GM12878 (cell line): ENCODE results near the gene UBE2C. TPM values are rescaled to one million over a fixed set of nuclear protein-coding genes. Genes with fewer than 3 reads are reported as not detected.

Experiments used
- ATAC-seq: fragments of 200-7000 bp; cut with Tn5 transposase; 3 replicates; pipeline ENCODE4 v1.9.1; 2020; ENCODE audit warnings: mild to moderate bottlenecking, moderate library complexity
- BruUV-seq: library from RNA; stranded (reverse); fragments of 400-500 nt; replicated peaks from 2 replicates; lab custom pipeline; 2021; lab: Mats Ljungman, UMichigan
- CTCF ChIA-PET: fragments of 300-600 bp; sonication (Branson Sonifier 250); formaldehyde crosslinking; extraction: SDS; loops from one replicate; lab custom pipeline; 2021; ENCODE audit warnings: inconsistent platforms; lab: Yijun Ruan, JAX
- POLR2A ChIA-PET: fragments of 350-600 bp; formaldehyde crosslinking; extraction: SDS; loops from one replicate; lab custom pipeline; 2021; ENCODE audit warnings: inconsistent platforms; lab: Charles Lee
- RAD21 ChIA-PET: fragments of 300-600 bp; sonication (Branson Sonifier 250); formaldehyde crosslinking; loops from one replicate; lab custom pipeline; 2023; ENCODE audit warnings: antibody characterized with exemption; ENCODE audit not compliant: unreplicated experiment; lab: Charles Lee
- SMC1A ChIA-PET: fragments of 300-600 bp; sonication (Branson Sonifier 250); formaldehyde crosslinking; loops from one replicate; lab custom pipeline; 2023; ENCODE audit not compliant: unreplicated experiment, uncharacterized antibody; lab: Charles Lee
- DNase-seq: peaks from one replicate; pipeline ENCODE4 v3.0.0-alpha.2; 2011; ENCODE audit warnings: low read depth, low spot score
- FAIRE-seq: peaks from 3 replicates; lab custom pipeline; 2011; peaks lifted over from hg19 to GRCh38; lab: Jason Lieb, UNC
- H2AFZ ChIP-seq: 2 replicates; pipeline ENCODE4 v1.6.0; 2011; ENCODE audit warnings: low read depth, low read length, control low read depth; ENCODE audit not compliant: control insufficient read depth
- H3K27ac ChIP-seq: 2 replicates; pipeline ENCODE4 v1.5.1; 2011; ENCODE audit warnings: control low read depth; ENCODE audit not compliant: control insufficient read depth, insufficient read depth
- H3K27me3 ChIP-seq, 2 experiments: replicated peaks in 1 of 2; 2 replicates each; pipeline versions ENCODE4 v1.6.0 to v1.6.1; 2011; ENCODE audit warnings: low read length in 1 of 2; ENCODE audit not compliant: control insufficient read depth in 2 of 2, insufficient read depth in 2 of 2
- H3K36me3 ChIP-seq, 2 experiments: 2 replicates each; pipeline ENCODE4 v1.5.1; 2011; ENCODE audit warnings: low read length in 1 of 2; ENCODE audit not compliant: control insufficient read depth in 2 of 2, insufficient read depth in 2 of 2
- H3K4me1 ChIP-seq: 2 replicates; pipeline ENCODE4 v1.6.1; 2011; ENCODE audit warnings: mild to moderate bottlenecking, low read length, moderate library complexity, mixed read lengths; ENCODE audit not compliant: control insufficient read depth, insufficient read depth
- H3K4me2 ChIP-seq: 2 replicates; pipeline ENCODE4 v1.6.0; 2011; ENCODE audit warnings: control low read depth; ENCODE audit not compliant: control insufficient read depth, insufficient read depth
- H3K4me3 ChIP-seq: fragments of 200-600 bp; sonication (generic); 2 replicates; pipeline ENCODE4 v1.5.1; 2016
- H3K79me2 ChIP-seq: 2 replicates; pipeline ENCODE4 v1.6.0; 2011; ENCODE audit warnings: low read length; ENCODE audit not compliant: control insufficient read depth, insufficient read depth
- H3K9ac ChIP-seq: 2 replicates; pipeline ENCODE4 v1.8.0; 2011; ENCODE audit warnings: low read length, control low read depth, mixed read lengths; ENCODE audit not compliant: control insufficient read depth, insufficient read depth
- H3K9me3 ChIP-seq: replicated peaks from 3 replicates; pipeline ENCODE4 v1.5.1; 2011; ENCODE audit warnings: mild to moderate bottlenecking, low read length; ENCODE audit not compliant: control insufficient read depth, insufficient read depth
- H4K20me1 ChIP-seq: 2 replicates; pipeline ENCODE4 v1.6.0; 2011; ENCODE audit not compliant: control insufficient read depth, insufficient read depth
- ATF7 ChIP-seq: fragments of 450-650 bp; IDR thresholded peaks from 2 replicates; pipeline ENCODE4 v1.6.1; 2016; ENCODE audit warnings: low read depth, mild to moderate bottlenecking
- BCL11A ChIP-seq: IDR thresholded peaks from 2 replicates; pipeline ENCODE4 v1.6.1; 2011; ENCODE audit warnings: low read depth, low read length
- CEBPB ChIP-seq, 2 experiments: fragments of 150-350 bp in 1 of 2; IDR thresholded peaks; 2 replicates each; pipeline ENCODE4 v1.6.1; 2012 to 2014; ENCODE audit warnings: low read depth in 2 of 2, low read length in 2 of 2, borderline replicate concordance in 1 of 2, inconsistent platforms in 1 of 2
- EED ChIP-seq: sonication (generic); IDR thresholded peaks from 2 replicates; pipeline ENCODE4 v1.6.1; 2016; ENCODE audit warnings: antibody characterized with exemption, low read depth
- ETV6 ChIP-seq, 2 experiments: fragments of 450-650 bp in 1 of 2; IDR thresholded peaks in 1 of 2; conservative IDR thresholded peaks in 1 of 2; 2 replicates each; pipeline ENCODE4 v1.6.1; 2014; ENCODE audit warnings: antibody characterized with exemption in 1 of 2, borderline replicate concordance in 1 of 2, low read depth in 1 of 2, mild to moderate bottlenecking in 1 of 2, moderate library complexity in 1 of 2
- NFXL1 ChIP-seq: fragments of 450-650 bp; IDR thresholded peaks from 2 replicates; pipeline ENCODE4 v1.6.1; 2017; ENCODE audit warnings: antibody characterized with exemption, mild to moderate bottlenecking, borderline replicate concordance
- RB1 ChIP-seq: fragments of 450-650 bp; formaldehyde crosslinking; IDR thresholded peaks from 2 replicates; pipeline ENCODE4 v1.6.1; 2017; ENCODE audit warnings: mild to moderate bottlenecking, borderline replicate concordance
- RELA ChIP-seq: fragments of 450-650 bp; IDR thresholded peaks from 2 replicates; pipeline ENCODE4 v1.8.0; 2014; ENCODE audit warnings: borderline replicate concordance; ENCODE audit not compliant: partially characterized antibody
- SMARCA5 ChIP-seq: fragments of 450-650 bp; IDR thresholded peaks from 2 replicates; pipeline ENCODE4 v1.6.1; 2017; ENCODE audit warnings: mild to moderate bottlenecking
- SMC3 ChIP-seq: IDR thresholded peaks from 2 replicates; pipeline ENCODE4 v1.6.1; 2011; ENCODE audit warnings: low read length, improper control_type of control experiment, borderline replicate concordance
- ZBTB11 ChIP-seq: fragments of 450-650 bp; formaldehyde crosslinking; IDR thresholded peaks from 2 replicates; pipeline ENCODE4 v1.5.0; 2022; ENCODE audit warnings: mild to moderate bottlenecking, missing genetic modification characterization
- WGBS: methylation state at CpG from one replicate; pipeline ENCODE4 v1.1.6; 2016; ENCODE audit warnings: low lambda C conversion rate; ENCODE audit not compliant: insufficient replicate concordance, insufficient coverage; ENCODE audit errors: missing lambda C conversion rate; 5-methylcytosine and 5-hydroxymethylcytosine counted together
- in situ Hi-C: fragments of 300-500 bp; cut with MboI; formaldehyde crosslinking; loops from 9 replicates; pipeline ENCODE4 v1.14.3; 2018; ENCODE audit warnings: mixed read lengths
- intact Hi-C: fragments of 100-400 bp; cut with micrococcal nuclease; formaldehyde crosslinking; loops from one replicate; pipeline ENCODE4 v1.14.2; 2022; ENCODE audit not compliant: unreplicated experiment
- polyA plus RNA-seq, 11 experiments: library from polyadenylated mRNA; depleted of rRNA in 4 of 11; unstranded in 6 of 11; stranded (reverse) in 5 of 11; fragments of >200 nt; fragmentation: Nextera tagmentation in 4 of 11; fragmentation: Illumina TruSeq in 1 of 11; extraction: Ambion mirVana in 4 of 11; extraction: Trizol in 1 of 11; gene quantifications; 1 replicate in 1 of 11; 2 replicates in 10 of 11; pipeline versions ENCODE4 v1.2.1 to v1.2.3, GENCODE V29; 2011 to 2016; ENCODE audit warnings: inconsistent platforms in 2 of 11, missing spikeins in 2 of 11, low read depth in 1 of 11
- total RNA-seq, 4 experiments: library from RNA; depleted of rRNA in 3 of 4; stranded (reverse); fragments of >200 nt in 3 of 4; fragmentation: Illumina TruSeq in 1 of 4; extraction: Trizol in 1 of 4; gene quantifications; 2 replicates each; pipeline versions ENCODE4 v1.2.1 to v1.2.3, GENCODE V29; 2013 to 2021
- TF ChIP-seq, protein P1 (sequence below): IDR thresholded peaks from 2 replicates; pipeline ENCODE4 v1.6.1; 2011; ENCODE audit warnings: borderline replicate concordance, low read depth, mild to moderate bottlenecking, moderate library complexity, mixed read lengths, low read length; ENCODE audit not compliant: insufficient read depth; ENCODE audit errors: extremely low read length

The UBE2C gene
- total and polyA plus RNA-seq, 10 of the 15 experiments (the other 5 are each of a cell fraction or from before 2014, with no cell fraction given): 86.2 to 412 (median 176) TPM

- TF ChIP-seq RB1: no peak
- TF ChIP-seq CEBPB (IDR thresholded peaks at IDR 0.05; ENCODE audit: borderline replicate concordance in 1 of 2, low read depth in 2 of 2, low read length in 2 of 2): no peak
- TF ChIP-seq ETV6 (conservative IDR thresholded peaks at IDR 0.05 in 1 of 2, IDR thresholded peaks at IDR 0.05 in 1 of 2; ENCODE audit: borderline replicate concordance in 1 of 2, low read depth in 1 of 2): no peak
Measured at GRCh38 chr20:45860560-45861220, 48.2 kb downstream of the UBE2C start (continued).

DNA sequence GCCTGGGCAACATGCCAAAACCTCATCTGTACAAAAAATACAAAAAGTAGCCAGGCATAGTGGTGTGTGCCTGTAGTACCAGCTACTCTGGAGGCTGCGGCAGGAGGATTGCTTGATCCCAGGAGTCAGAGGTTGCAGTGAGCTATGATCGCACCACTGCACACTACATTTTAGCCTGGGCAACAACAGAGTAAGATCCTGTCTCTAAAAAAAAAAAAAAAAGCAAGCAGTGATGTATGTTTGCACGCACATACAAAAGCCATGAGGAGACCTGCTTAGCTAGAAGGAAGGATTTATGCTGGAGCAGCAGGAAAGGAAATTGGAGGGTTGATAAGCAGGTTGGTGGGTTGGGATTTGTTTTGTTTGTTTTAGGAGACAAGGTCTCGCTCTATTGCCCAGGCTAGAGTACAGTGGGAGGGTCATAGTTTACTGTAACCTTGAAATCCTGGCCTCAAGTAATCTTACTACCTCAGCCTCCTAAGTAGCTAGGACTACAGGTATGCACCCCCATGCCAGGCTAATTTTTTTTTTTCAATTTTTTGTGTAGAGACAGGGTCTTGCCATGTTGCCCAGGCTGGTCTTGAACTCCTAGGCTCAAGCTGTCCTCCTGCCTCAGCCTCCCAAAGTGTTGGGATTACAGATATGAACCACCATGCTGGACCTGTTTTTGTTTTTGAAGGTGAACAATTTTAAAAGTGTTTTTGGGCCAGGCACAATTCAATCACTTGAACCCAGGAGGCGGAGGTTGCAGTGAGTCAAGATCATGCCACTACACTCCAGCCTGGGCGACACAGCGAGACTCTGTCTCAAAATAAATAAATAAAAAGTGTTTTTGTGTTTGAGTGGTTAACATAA, 49.0 kb downstream of the UBE2C start:
- Histone ChIP-seq H3K4me3 (no peak overlapping the region), H4K20me1 (no peaks in the 10 kb centered on the region), H3K9ac (no peak overlapping the region), H3K79me2 (peaks cover 8% of the 10 kb centered on the region), H3K9me3 (no peaks in the 10 kb centered on the region), H3K27me3 (no peaks in the 10 kb centered on the region), H3K36me3 (no peaks in the 10 kb centered on the region), H3K4me1 (0 out of 2 replicates have a peak, but pooled peaks cover 2% of the 10 kb centered on the region), H3K4me2 (no peak overlapping the region), H3K27ac (no peak overlapping the region), H2AFZ (no peak overlapping the region)
- CTCF ChIA-PET: interaction anchor here (1.4 kb wide), 1 partner anchor 108 kb away, joined by 3 read pairs; no protein-coding TSS in a partner anchor
- intact Hi-C loops: no loop called here
- SMC1A ChIA-PET: no interaction called here
- in situ Hi-C loops: no loop called here
- WGBS: 99% methylated on average over 7 of the region's 7 CpGs
- POLR2A ChIA-PET: interaction anchor here (0.6 to 1.5 kb wide), 6 partner anchors 19 to 74 kb away, joined by 3 to 6 read pairs (median 4); partner anchors contain the start of genes PCIF1 and ZSWIM1
- FAIRE-seq: no peak
- no peak for DNase-seq
- TF ChIP-seq RELA (no peak), ATF7 (no peak), NFXL1 (no peak), SMC3 (no peak), EED (no peak), ZBTB11 (CRISPR knock-in tag) (no peak), BCL11A (no peak), SMARCA5 (no peak)
- TF ChIP-seq, protein P1, sequence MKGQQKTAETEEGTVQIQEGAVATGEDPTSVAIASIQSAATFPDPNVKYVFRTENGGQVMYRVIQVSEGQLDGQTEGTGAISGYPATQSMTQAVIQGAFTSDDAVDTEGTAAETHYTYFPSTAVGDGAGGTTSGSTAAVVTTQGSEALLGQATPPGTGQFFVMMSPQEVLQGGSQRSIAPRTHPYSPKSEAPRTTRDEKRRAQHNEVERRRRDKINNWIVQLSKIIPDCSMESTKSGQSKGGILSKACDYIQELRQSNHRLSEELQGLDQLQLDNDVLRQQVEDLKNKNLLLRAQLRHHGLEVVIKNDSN: no peak
- no peak for ATAC-seq
- no TSS peak for BruUV-seq
- RAD21 ChIA-PET: no interaction called here
